ENCODE results near the gene VPS8. TPM values are rescaled to one million over a fixed set of nuclear protein-coding genes. Genes with fewer than 3 reads are reported as not detected.

Gene VPS8
- total RNA-seq, 2 donors from 2014 or later, result 49.7 to 70.0 TPM

GRCh38 chr3:185079625-185080024 is 267.7 kb downstream of the VPS8 start:
- Histone ChIP-seq H3K27me3 (ENCODE audit: control insufficient read depth, insufficient read depth, low read length, poor library complexity, severe bottlenecking) (no peaks in the 10 kb centered on the region), H3K27ac (ENCODE audit: low read depth, low read length) (no peak overlapping the region), H3K9me3 (ENCODE audit: control insufficient read depth, low read length) (no peaks in the 10 kb centered on the region), H3K9ac (ENCODE audit: extremely low read depth, low read length, poor library complexity, severe bottlenecking) (no peak overlapping the region), H3K4me1 (ENCODE audit: control insufficient read depth, insufficient read depth, low read length) (no peaks in the 10 kb centered on the region), H3K36me3 (ENCODE audit: control insufficient read depth, insufficient read depth, low read length) (no peaks in the 10 kb centered on the region), H3K4me3 (ENCODE audit: low read length) (no peak overlapping the region)
- DNase-seq, result no peak
- H3K27me3 Mint-ChIP-seq (ENCODE audit: insufficient read depth), result no peaks in the 10 kb centered on the region
- H3K36me3 Mint-ChIP-seq (ENCODE audit: low read depth), result no peaks in the 10 kb centered on the region
- H3K4me3 Mint-ChIP-seq, result no peak overlapping the region
- no peak overlapping the region for H3K27ac Mint-ChIP-seq
- no peaks in the 10 kb centered on the region for H3K9me3 Mint-ChIP-seq
- WGBS, 2 experiments (ENCODE audit: insufficient coverage in 1 of 2, insufficient read length in 1 of 2), result 94% methylated on average over 1 of the region's 1 CpG; no CpG with 5 or more reads in 1 of the 2 experiments
- no peaks in the 10 kb centered on the region for H3K4me1 Mint-ChIP-seq
- TF ChIP-seq, protein P1, sequence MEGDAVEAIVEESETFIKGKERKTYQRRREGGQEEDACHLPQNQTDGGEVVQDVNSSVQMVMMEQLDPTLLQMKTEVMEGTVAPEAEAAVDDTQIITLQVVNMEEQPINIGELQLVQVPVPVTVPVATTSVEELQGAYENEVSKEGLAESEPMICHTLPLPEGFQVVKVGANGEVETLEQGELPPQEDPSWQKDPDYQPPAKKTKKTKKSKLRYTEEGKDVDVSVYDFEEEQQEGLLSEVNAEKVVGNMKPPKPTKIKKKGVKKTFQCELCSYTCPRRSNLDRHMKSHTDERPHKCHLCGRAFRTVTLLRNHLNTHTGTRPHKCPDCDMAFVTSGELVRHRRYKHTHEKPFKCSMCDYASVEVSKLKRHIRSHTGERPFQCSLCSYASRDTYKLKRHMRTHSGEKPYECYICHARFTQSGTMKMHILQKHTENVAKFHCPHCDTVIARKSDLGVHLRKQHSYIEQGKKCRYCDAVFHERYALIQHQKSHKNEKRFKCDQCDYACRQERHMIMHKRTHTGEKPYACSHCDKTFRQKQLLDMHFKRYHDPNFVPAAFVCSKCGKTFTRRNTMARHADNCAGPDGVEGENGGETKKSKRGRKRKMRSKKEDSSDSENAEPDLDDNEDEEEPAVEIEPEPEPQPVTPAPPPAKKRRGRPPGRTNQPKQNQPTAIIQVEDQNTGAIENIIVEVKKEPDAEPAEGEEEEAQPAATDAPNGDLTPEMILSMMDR (conservative IDR thresholded peaks at IDR 0.05), result no peak

- Histone ChIP-seq H3K4me3 (ENCODE audit: low read length) (no peak overlapping the region), H3K4me1 (ENCODE audit: control insufficient read depth, insufficient read depth, low read length) (no peaks in the 10 kb centered on the region), H3K27ac (ENCODE audit: low read depth, low read length) (no peak overlapping the region), H3K9me3 (ENCODE audit: control insufficient read depth, low read length) (no peaks in the 10 kb centered on the region), H3K9ac (ENCODE audit: extremely low read depth, low read length, poor library complexity, severe bottlenecking) (no peak overlapping the region), H3K27me3 (ENCODE audit: control insufficient read depth, insufficient read depth, low read length, poor library complexity, severe bottlenecking) (no peaks in the 10 kb centered on the region), H3K36me3 (ENCODE audit: control insufficient read depth, insufficient read depth, low read length) (no peaks in the 10 kb centered on the region)
- H3K27ac Mint-ChIP-seq, result no peak overlapping the region
- H3K4me3 Mint-ChIP-seq, result no peak overlapping the region
- no peaks in the 10 kb centered on the region for H3K27me3 Mint-ChIP-seq (ENCODE audit: insufficient read depth)
- no peaks in the 10 kb centered on the region for H3K9me3 Mint-ChIP-seq
- TF ChIP-seq, protein P1 (conservative IDR thresholded peaks at IDR 0.05), result no peak
- H3K4me1 Mint-ChIP-seq, result no peaks in the 10 kb centered on the region
- 97 to 100% methylated on average over 1 of the region's 1 CpG for WGBS, 2 experiments (ENCODE audit: insufficient coverage in 1 of 2, insufficient read length in 1 of 2)
- no peaks in the 10 kb centered on the region for H3K36me3 Mint-ChIP-seq (ENCODE audit: low read depth)
- no peak for DNase-seq
These were observed 269.6 kb downstream of the VPS8 start for GRCh38 chr3:185081521-185081920.

DNA sequence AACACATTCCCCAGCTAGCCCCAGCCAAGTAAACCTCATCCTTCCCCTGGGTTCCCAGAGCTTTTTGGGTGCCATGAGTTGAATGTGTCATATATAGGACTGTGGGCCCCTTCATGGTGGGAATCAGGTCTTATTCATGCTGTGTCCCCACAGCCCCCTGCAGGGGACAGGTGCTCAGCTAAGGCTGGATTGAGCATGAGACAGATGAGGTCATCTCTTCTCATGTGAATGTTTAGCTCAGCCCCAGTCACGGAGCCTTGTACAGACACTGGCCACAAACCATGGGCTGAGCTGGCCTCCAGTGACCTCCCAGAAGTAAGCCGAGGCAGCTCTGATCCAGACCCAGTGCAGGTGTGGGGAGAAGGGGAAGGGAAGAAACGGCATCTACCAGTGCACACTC is 270.2 kb downstream of the VPS8 start:
- H3K9me3 ChIP-seq (ENCODE audit: control insufficient read depth, low read length), result no peaks in the 10 kb centered on the region

More for the DNA sequence above, 270.2 kb downstream of the VPS8 start:
- H3K36me3 Mint-ChIP-seq (ENCODE audit: low read depth), result no peaks in the 10 kb centered on the region
- no peaks in the 10 kb centered on the region for H3K4me1 ChIP-seq (ENCODE audit: control insufficient read depth, insufficient read depth, low read length)
- TF ChIP-seq, protein P1 (conservative IDR thresholded peaks at IDR 0.05), result no peak
- H3K27ac ChIP-seq (ENCODE audit: low read depth, low read length), result no peak overlapping the region
- H3K4me3 ChIP-seq (ENCODE audit: low read length), result no peak overlapping the region
- no peaks in the 10 kb centered on the region for H3K36me3 ChIP-seq (ENCODE audit: control insufficient read depth, insufficient read depth, low read length)
- no peak for DNase-seq
- H3K27me3 ChIP-seq (ENCODE audit: control insufficient read depth, insufficient read depth, low read length, poor library complexity, severe bottlenecking), result no peaks in the 10 kb centered on the region
- no peaks in the 10 kb centered on the region for H3K27me3 Mint-ChIP-seq (ENCODE audit: insufficient read depth)
- no peaks in the 10 kb centered on the region for H3K4me1 Mint-ChIP-seq
- H3K27ac Mint-ChIP-seq, result no peak overlapping the region
- H3K9ac ChIP-seq (ENCODE audit: extremely low read depth, low read length, poor library complexity, severe bottlenecking), result no peak overlapping the region
- WGBS, 2 experiments (ENCODE audit: insufficient coverage in 1 of 2, insufficient read length in 1 of 2), result 80 to 93% methylated on average over 1 to 3 of the region's 3 CpGs
- no peak overlapping the region for H3K4me3 Mint-ChIP-seq
- no peaks in the 10 kb centered on the region for H3K9me3 Mint-ChIP-seq
